Ramos (cell line): ENCODE data around the gene UBR4.

ENCODE experiments used
- in situ Hi-C: fragments of 300-500 bp; cut with MboI; formaldehyde crosslinking; loops from one replicate; pipeline ENCODE4 v1.14.3; 2022; ENCODE audit warnings: low sequenced_read_pairs; ENCODE audit not compliant: unreplicated experiment

The UBR4 gene

DNA sequence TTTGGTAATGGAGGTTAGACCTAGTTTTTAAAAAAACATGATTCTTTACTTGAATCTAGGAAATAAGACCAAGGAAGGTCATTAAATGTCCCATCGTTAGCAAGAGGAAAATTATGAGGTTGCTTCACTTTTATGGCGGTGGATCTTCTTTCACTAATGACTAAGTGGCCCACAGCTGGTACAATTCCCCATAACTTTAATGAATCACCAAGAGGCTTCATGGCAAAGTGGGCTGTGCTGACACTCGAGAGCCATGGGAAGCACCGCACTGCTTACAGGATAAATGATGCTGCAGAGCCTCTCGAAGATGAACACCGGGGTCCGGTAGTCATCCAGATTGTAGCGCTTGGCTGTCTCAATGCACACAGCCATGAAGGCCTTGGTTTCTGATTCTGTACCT is 108.8 kb downstream of the UBR4 start:
- in situ Hi-C loops = no loop called here

DNA sequence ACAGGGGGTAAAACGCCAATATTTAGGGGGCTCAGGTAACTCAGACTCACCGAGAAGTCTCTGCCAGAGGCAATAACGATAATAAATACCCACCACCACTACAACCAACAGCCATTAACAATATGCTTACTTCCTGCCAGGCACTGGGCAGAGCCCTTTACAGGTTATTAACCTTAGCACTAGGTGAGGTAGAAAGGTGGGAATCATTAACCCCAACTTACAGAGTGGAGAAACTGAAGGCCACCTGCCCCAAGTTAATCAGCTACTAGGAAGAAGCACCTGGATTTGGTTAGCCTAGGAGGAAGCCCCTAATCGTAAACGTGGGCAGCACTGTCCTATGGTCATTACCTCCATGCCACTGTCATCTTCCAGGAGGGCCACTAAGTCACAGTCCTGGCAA is 110.0 kb downstream of the UBR4 start:
- in situ Hi-C loops = no loop called here

DNA sequence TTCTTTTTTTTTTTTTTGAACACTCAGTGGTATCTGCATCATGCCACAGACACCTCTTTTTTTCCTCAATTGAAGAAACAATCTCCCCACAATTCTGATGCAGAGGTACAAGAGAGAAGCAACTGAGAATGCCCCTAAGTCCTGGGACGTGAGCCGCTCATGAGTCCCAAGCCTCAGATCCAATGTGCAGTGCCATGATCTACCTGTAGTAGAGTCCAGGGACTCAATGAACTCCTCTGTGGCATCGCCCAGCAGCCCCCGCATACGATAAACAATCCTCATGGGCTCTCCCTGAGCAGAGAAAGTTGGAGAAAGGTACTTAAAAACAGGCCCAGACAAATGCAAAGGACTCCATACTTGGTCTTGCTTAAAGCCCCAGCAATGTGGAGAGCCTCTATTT is 113.1 kb downstream of the UBR4 start:
- in situ Hi-C loops = no loop called here

DNA sequence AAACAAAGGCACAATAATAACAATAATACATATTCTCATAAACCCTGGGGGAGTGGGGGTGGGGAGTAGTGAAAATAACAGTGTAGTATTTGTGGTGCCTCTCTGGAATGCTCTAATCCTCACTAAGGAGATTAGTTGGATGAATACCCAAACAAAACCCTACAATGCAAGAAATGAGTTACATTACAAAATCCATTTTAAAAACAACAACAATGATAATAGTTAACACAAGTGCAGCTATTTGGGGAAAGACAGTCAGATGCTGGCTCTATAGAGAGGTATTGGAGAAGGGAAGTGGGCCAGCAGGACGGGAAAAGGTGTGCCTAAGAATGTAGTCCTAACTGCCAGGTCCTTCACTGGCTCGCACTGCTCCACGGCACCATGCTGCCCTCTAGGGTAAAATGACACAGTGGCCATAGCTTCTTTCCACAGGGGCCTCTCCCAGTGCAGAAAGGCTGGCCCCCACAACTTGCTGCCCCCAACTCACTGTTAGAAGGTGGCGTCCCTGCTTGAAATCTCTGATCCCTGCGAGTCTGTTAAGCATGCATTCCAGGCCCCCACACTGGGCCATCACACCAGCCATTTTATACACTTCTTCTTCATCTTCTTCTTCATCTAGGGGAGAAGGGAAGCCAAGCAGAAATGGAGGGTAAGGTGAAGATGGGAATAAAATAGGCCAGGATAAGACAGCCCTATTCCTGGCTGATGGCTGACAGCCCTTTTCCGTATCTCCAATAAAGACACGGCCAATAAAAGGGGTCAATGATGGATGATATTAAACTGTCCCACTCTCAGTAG is 113.8 kb downstream of the UBR4 start:
- in situ Hi-C loops = no loop called here

DNA sequence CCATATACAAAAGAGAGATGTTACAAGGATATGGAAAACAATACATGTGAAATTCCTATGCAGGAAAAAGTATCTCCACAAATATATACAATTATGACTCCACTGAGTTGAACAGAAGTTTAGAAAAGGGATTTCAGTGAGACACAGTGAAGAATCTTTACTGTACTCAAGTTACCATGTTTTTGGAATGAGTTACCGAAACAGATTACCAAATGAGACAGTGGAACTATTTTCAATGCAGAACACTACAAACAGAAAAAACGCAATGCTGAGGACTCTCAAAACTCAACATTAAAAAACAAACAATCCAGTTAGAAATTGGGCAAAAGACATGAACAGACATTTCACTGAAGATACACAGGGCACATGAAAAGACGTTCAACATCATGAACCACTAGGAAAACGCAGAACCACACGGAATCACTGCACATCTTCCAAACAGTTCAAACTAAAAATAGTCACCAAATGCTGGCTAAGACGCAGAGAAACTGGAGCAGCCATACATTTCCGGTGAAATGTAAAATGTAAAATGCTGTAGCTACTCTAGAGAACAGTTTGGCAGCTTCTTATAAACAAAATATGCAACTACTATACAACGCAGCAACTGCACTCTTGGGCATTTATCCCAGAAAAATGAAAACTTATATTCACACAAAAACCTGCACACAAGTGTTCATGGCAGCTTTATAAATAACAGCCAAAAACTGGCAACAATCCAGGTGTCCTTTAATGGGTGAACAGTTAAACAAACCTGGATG is 118.7 kb downstream of the UBR4 start:
- in situ Hi-C loops = no loop called here

DNA sequence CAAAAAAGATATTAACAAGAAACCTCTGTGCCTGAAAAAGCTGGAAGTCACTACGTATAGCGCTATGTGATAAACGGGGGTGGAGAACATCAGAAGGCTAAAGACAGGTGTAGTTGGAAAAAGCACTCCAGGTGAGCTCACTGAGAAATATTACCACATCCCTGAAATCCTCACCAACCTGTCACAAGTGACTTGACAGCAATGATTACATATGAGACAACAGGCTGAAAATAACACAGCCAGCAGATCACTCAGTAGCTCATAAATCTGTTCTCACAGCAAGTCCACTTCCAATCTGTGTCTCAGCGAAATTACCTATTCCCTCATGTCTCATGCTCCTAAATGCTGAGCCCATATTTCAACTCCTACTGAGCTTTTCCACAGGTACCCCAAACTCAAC is 120.5 kb downstream of the UBR4 start:
- in situ Hi-C loops = no loop called here

DNA sequence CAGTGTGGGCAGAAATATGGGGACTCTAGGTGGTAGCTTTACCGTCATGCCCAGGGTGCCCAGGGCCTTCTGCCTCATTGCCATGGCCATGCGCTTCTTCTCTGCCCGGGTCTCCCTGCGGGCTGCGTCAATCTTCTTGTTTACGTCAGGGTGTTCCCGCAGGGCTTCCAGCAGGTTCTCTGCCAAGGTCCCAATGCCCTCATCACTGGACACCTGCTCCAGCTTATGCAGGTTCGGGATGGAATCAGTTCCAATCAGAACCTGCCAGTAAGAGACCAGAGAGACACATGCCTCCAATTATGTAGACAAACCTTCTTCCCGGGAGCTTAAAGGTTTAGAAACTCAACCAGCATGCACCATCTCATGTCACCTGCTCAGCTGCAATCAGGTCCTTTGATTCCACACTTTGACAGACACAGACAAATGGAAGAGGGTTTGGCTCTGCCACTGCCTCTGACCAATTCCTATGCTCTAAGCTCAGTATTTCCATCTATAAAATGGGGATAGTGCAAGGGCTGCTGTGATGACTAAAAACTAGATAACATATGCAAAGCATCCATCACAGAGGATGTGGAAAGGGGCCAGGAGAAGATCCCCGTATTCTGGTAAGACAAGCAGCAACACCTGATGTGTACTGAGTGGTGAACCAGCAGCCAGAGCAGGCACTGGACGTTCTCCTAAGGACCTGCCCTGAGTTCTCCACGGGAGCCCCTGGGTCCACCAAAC is 121.2 kb downstream of the UBR4 start:
- in situ Hi-C loops = no loop called here

DNA sequence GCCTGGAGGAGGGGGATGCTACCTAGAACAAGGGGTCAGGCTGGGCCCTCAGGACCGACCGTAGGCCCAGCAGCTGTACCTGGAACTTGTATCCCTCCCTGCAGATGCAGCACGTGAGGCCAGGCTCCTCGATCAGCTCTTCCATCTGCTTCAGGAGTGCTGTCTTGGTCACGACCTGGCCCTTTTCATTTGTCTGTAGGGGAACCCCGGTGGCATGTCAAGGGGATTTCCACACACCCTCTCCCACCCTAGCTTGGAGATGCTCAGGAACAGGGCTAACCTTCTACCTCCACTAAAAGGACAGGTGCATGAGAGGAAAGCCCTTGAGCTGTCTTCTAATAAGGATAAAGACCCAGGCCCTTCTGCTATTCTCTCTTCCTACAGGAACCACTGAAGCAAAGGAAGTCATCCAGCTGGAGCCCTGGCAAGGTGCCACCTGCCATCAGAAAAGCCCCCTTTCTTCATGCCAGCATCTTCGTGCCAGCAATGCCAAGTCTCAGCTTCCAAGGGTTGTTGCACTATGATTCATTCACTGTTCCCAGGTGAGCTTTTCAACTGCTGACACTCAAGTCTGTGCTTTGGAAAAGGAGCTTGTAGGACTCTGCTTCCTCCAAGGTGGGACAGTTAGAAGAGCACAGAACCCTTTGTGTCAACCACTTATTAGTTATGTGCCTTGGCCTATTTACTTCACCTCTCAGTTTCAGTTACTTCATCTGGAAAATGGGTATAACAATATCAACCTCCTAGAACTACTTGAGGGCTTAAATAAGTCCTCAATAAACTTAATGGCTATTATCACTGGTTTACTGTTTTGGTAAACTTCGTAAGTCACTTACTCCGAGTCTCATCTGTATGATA is 122.1 kb downstream of the UBR4 start:
- in situ Hi-C loops = no loop called here

DNA sequence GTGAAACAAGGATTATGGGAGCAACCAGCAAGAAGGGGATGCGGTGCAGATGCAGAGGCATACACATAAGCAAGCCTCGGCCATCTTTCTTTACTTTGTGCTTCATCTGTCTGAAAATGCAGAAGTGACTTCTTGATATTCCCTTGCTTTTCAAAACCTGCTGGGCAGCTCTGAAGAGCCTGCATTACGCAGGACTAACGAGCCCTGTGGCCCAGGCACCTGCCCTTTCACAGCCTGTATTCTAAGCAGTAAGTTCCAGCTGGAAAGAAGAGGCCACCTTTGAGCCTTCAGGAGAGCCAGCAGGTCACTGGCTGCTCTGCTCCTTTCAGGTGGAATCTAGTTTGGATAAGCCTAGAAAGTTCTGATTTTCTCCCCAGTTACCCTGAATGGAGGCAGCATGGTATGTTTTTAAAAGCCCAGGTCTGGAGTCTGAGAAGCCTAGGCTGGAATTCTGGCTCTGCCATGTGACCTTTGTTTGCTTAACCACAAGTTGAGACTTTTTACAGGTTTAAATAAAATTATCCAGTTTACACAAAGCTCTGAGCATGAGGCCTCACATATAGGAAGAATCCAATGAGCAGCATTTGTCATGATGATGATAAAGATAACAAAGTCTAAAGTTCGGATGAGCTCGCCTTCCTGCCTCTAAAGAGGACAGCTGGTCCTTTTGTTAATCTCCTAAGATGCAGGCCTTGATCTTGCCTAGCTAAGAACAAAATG is 122.9 kb downstream of the UBR4 start:
- in situ Hi-C loops = no loop called here

DNA sequence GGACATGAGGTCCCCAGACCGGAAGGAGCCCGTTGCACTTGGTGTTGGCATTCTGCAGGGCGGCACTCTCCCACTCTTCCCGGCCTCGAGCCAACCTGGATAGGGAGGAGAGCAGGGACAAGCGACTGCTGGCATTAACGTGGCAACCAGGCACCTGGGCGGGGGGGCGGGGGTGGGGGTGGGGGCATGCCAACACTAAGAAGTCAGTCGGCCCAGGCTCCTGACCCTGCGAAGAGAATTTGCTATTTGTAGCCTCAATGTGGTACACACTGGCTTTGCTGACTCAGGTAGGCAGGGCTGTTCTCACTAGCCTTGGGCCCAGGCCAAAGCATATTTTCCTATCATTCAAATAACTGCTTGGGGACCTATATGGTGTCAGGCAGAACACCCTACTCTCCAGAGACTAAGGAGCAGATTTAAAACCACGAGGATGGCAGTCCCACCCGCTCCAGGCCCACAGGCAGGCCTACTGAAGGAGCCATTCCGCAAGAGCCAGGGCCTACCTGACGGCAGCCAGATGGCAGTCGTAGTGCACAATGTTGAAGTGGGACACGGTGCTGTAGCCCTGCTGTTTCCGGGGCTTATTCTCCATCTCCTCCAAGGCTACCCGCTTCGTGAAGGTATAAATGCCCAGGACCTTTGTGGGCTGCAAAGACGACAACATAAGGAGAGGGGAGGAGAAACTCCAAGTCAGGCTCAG is 123.7 kb downstream of the UBR4 start:
- in situ Hi-C loops = no loop called here

DNA sequence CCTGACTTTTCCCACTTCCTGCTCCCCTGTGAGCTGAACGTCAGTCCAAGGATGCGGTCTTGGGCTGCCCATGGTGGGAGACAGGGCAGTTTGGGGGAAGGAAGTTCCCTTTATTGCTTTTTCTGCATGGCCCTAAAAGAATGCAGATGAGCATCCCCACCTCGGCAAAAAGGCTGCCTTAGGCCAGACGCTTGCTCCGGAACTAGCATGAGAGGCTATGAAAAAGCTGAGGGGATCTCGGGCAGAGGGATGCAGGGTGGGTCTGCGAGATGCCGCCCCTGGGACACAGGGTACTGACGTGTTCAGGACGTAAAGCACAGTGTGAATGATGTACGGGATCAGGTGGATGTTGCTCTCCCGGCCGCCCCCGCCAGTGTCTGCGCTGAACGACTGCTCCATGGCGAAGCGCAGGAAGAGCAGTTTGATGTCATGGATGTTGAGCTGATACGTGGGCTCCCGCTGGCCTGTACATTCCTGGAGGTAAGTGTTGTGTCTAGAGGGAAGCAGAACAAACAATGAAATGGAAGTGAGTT is 125.8 kb downstream of the UBR4 start:
- in situ Hi-C loops = no loop called here

DNA sequence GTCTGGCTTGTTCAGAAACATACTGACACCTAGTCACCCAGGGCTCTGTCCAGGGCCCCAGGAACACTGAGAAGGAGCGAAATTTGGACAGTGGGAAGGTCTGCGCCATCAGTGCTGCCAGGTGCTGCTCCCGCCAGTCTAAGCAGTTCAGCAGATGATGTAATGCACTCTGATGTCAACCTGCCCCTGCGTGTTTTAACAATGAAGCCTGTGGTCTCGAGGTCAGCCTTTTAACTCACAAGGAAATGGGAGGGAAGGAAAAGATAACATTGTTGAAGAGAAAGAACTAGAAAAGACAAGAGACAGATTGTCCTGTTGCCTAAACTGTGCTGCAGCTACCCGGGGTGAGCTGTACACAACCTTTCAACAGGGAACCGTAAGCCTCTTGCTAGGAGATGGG is 127.0 kb downstream of the UBR4 start:
- in situ Hi-C loops = no loop called here

DNA sequence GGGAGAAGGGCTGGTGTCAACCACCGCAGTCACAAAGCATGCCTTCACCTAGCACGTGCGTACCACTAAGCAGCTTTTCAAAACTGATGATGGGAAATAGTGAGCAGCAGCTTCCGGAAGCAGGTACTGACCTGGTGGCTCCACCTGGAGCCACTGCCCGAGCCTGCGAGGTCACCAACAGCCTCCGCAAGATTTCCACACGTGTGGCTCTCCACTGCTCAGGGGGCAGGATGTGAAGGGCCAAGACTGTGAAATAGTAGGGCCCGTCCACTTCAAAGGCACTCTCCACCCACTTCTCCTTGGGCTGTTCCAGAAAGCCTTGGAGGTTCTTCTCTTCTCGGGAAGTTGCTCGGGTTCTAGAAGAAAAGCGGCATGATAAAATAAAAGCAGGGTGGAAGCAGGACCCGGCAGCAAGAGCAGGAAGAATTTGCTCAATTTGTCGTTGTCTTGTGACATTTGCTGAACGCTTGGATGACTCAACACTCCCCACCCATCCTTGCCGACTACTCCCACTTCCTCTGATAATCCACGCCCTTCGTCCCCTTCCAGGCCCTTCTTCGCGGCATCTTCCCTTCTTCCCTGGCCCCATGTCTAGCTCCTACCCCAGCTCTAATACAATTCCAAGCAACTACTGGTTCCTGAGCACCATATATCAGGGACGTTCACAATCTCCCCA is 128.7 kb downstream of the UBR4 start:
- in situ Hi-C loops = no loop called here

DNA sequence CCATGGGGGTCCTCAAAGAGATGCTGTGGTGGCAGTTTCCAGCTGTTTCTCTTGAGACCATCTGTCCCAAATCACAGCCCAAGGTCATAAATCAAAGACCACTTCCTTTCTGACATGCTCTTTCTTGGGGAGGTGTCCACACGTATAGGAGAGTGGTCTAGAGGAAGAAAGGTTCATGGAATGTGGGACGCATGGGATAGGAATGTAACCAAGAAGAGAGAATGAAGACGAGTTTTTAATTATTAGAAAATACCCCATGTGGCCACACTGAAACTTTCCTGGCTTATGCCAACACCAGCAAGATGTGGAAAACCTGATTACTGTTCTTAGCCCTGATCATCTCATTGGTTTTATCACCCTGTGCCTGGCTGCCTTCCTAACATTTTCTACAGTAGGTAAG is 129.3 kb downstream of the UBR4 start:
- in situ Hi-C loops = no loop called here

DNA sequence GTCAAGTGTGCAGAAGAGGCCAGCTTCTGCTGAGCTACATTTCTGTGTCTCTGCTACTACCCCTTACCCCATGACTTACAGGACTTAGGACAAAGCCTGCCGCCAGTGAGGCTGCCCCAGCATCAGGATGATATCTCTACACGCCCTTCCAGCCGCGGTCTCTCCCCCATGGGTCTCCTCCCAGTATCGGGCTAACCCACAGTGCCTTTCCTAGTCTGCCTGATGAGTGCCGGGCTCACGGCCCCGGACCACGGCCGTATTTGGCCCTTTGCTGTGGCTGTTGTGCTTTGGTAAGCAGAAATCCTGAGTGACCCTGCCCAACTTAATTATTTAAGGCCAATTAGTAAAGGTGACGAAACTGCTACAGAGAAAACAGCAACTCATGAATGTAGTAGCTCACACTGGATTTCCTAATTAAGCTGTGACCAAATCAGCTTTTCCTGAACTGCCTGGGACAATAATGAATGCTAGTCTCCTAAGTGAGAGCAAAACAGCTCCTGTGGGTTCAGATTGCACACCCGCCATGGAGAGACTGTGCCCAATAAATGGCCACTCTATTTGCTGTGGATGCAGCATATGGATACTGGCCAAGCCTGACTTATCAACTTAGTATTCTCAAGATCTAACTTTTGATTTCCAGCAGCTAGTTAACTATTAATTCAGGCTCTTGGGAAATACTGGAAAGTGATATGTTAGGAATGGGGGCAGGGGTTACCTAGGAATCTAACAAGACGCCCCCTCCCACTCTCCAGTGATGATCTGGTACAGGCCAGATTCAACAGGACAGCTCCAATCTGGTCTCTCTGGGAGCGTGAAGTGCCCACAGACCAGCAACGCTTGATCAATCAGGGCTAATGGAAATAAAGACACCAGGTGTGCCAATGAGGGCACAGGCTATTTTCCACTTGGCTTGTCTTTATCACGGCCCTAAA is 130.3 kb downstream of the UBR4 start:
- in situ Hi-C loops = no loop called here

DNA sequence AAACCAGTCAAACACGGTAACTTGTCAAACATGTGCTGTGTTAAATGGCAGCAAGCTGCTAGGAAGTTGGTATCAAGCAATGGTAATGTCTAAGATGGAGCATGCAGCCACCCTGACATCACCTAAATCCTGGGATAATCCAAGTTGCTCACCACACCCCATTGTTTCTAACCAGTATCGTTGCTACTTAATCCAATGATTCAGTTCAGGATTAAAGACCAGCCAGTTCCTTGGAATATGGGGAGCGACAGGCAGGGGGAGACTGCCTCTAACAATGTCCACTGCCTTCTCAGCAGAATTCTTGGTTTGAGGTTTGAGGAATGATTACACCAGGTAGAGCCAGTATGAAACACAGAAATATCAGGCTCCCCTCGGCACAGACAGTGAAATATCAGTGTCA is 131.5 kb downstream of the UBR4 start:
- in situ Hi-C loops = no loop called here
